Natural killer cell treated with Interleukin-12 subunit alpha and Interleukin-12 subunit beta and Interleukin-15 and Interleukin-18, amount 100 ng/mL, for 72 hours (primary cell): ENCODE data around the gene LDHA. TPM values are rescaled to one million over a fixed set of nuclear protein-coding genes. Genes with fewer than 3 reads are reported as not detected.
"Not testable (repeated sequence)": the region's sequence is repeated elsewhere in the genome, so short reads cannot be mapped to it uniquely, and the experiment has no call there.

Experiments used
- ATAC-seq, 2 donors: fragments of 150-1000 bp; cut with Tn5 transposase in 1 of 2; sonication (Bioruptor Pico), chemical (Tn5 transposase) in 1 of 2; 2 replicates each; pipeline ENCODE4 v1.10.0; 2021
- DNase-seq: peaks from one replicate; pipeline ENCODE4 v3.0.0; 2022; ENCODE audit warnings: low spot score
- H3K27ac Mint-ChIP-seq, 2 donors: 1 replicate in 1 of 2; 2 replicates in 1 of 2; pipeline ENCODE4 v1.8.0; 2022; ENCODE audit warnings: mixed read lengths in 2 of 2, mild to moderate bottlenecking in 1 of 2, moderate library complexity in 1 of 2
- H3K27me3 Mint-ChIP-seq, 2 donors: 1 replicate in 1 of 2; 2 replicates in 1 of 2; pipeline ENCODE4 v1.8.0; 2022; ENCODE audit warnings: mixed read lengths in 2 of 2
- H3K36me3 Mint-ChIP-seq: one replicate; pipeline ENCODE4 v1.8.0; 2022; ENCODE audit warnings: mixed read lengths
- H3K4me1 Mint-ChIP-seq, 2 donors: 1 replicate in 1 of 2; 2 replicates in 1 of 2; pipeline ENCODE4 v1.8.0; 2022; ENCODE audit warnings: low read depth in 2 of 2, mixed read lengths in 2 of 2, mild to moderate bottlenecking in 1 of 2
- H3K4me3 Mint-ChIP-seq: one replicate; pipeline ENCODE4 v1.8.0; 2022; ENCODE audit warnings: mixed read lengths
- H3K9me3 Mint-ChIP-seq: 2 replicates; pipeline ENCODE4 v1.8.0; 2022; ENCODE audit warnings: mixed read lengths
- total RNA-seq, 2 donors: library from RNA; stranded (reverse); gene quantifications; one replicate each; pipeline ENCODE4 v1.2.3, GENCODE V29; 2022

Gene LDHA
- total RNA-seq, 2 donors from 2014 or later, result 958 to 1,144 TPM

- not testable (repeated sequence) for ATAC-seq, DNase-seq, H3K4me1 Mint-ChIP-seq, H3K4me3 Mint-ChIP-seq, H3K27me3 Mint-ChIP-seq, H3K27ac Mint-ChIP-seq, H3K9me3 Mint-ChIP-seq
- H3K36me3 Mint-ChIP-seq, result peaks cover 25% of the 10 kb centered on the region
These were observed 13.0 kb downstream of the LDHA start for GRCh38 chr11:18407400-18407799.

- ATAC-seq (no peak), DNase-seq (no peak)
- Mint-ChIP-seq H3K27ac (no peak overlapping the region), H3K4me1 (peaks cover 6 to 10% of the 10 kb centered on the region in 2 donors), H3K4me3 (no peak overlapping the region), H3K36me3 (peaks cover 14% of the 10 kb centered on the region), H3K27me3 (no peaks in the 10 kb centered on the region), H3K9me3 (no peaks in the 10 kb centered on the region)
These were observed 14.4 kb downstream of the LDHA start for GRCh38 chr11:18408558-18409291.

GRCh38 chr11:18416459-18416858, 22.1 kb downstream of the LDHA start:
- H3K36me3 Mint-ChIP-seq, result no peaks in the 10 kb centered on the region
- peaks cover 0 to 4% of the 10 kb centered on the region in 2 donors for H3K4me1 Mint-ChIP-seq
- DNase-seq, result no peak
- no peak for ATAC-seq
- H3K4me3 Mint-ChIP-seq, result no peak overlapping the region
- peak overlapping the region in 1 of 2 donors; percentile 59 for H3K27ac Mint-ChIP-seq
- no peaks in the 10 kb centered on the region for H3K9me3 Mint-ChIP-seq
- no peaks in the 10 kb centered on the region for H3K27me3 Mint-ChIP-seq

GRCh38 chr11:18419040-18419439, 24.7 kb downstream of the LDHA start:
- ATAC-seq (no peak), DNase-seq (no peak)
- Mint-ChIP-seq H3K27ac (no peak overlapping the region), H3K27me3 (no peaks in the 10 kb centered on the region), H3K4me3 (no peak overlapping the region), H3K4me1 (no peaks in the 10 kb centered on the region), H3K36me3 (no peaks in the 10 kb centered on the region), H3K9me3 (no peaks in the 10 kb centered on the region)

- no peak overlapping the region for H3K4me3 Mint-ChIP-seq
- no peaks in the 10 kb centered on the region for H3K36me3 Mint-ChIP-seq
- no peaks in the 10 kb centered on the region for H3K4me1 Mint-ChIP-seq
- no peak overlapping the region for H3K27ac Mint-ChIP-seq
- DNase-seq, result no peak
- H3K27me3 Mint-ChIP-seq, result no peaks in the 10 kb centered on the region
- ATAC-seq, result no peak
- no peaks in the 10 kb centered on the region for H3K9me3 Mint-ChIP-seq
These were observed 25.7 kb downstream of the LDHA start for GRCh38 chr11:18420067-18420466.

GRCh38 chr11:18427240-18427639, 32.9 kb downstream of the LDHA start:
- H3K9me3 Mint-ChIP-seq, result no peaks in the 10 kb centered on the region
- no peaks in the 10 kb centered on the region for H3K36me3 Mint-ChIP-seq
- no peak for ATAC-seq
- no peak overlapping the region for H3K4me3 Mint-ChIP-seq
- no peak for DNase-seq
- H3K27ac Mint-ChIP-seq, result no peak overlapping the region
- peaks cover 0 to 5% of the 10 kb centered on the region in 2 donors for H3K4me1 Mint-ChIP-seq
- H3K27me3 Mint-ChIP-seq, result no peaks in the 10 kb centered on the region

GRCh38 chr11:18429332-18429731, 35.0 kb downstream of the LDHA start:
- no peak for DNase-seq
- no peaks in the 10 kb centered on the region for H3K27me3 Mint-ChIP-seq
- no peaks in the 10 kb centered on the region for H3K9me3 Mint-ChIP-seq
- H3K27ac Mint-ChIP-seq, result no peak overlapping the region
- no peaks in the 10 kb centered on the region for H3K36me3 Mint-ChIP-seq
- no peak for ATAC-seq
- H3K4me1 Mint-ChIP-seq, result peaks cover 0 to 5% of the 10 kb centered on the region in 2 donors
- H3K4me3 Mint-ChIP-seq, result no peak overlapping the region

GRCh38 chr11:18438691-18439090, 44.3 kb downstream of the LDHA start:
- peaks cover 4% of the 10 kb centered on the region for H3K36me3 Mint-ChIP-seq
- H3K4me1 Mint-ChIP-seq, result no peaks in the 10 kb centered on the region
- H3K4me3 Mint-ChIP-seq, result no peak overlapping the region
- DNase-seq, result no peak
- no peak for ATAC-seq
- no peak overlapping the region for H3K27ac Mint-ChIP-seq
- peaks cover 0 to 6% of the 10 kb centered on the region in 2 donors for H3K27me3 Mint-ChIP-seq
- no peaks in the 10 kb centered on the region for H3K9me3 Mint-ChIP-seq

- H3K9me3 Mint-ChIP-seq, result no peaks in the 10 kb centered on the region
- no peaks in the 10 kb centered on the region for H3K4me1 Mint-ChIP-seq
- peak in 1 of 2 donors; percentile 20 for ATAC-seq
- H3K4me3 Mint-ChIP-seq, result no peak overlapping the region
- no peak for DNase-seq
- H3K27ac Mint-ChIP-seq, result peak overlapping the region in 1 of 2 donors; percentile 56
- peaks cover 12 to 14% of the 10 kb centered on the region in 2 donors for H3K27me3 Mint-ChIP-seq
- no peaks in the 10 kb centered on the region for H3K36me3 Mint-ChIP-seq
These were observed 54.9 kb downstream of the LDHA start for GRCh38 chr11:18449251-18449650.

- H3K4me1 Mint-ChIP-seq, result peaks cover 0 to 2% of the 10 kb centered on the region in 2 donors
- no peak for ATAC-seq
- H3K4me3 Mint-ChIP-seq, result no peak overlapping the region
- no peaks in the 10 kb centered on the region for H3K9me3 Mint-ChIP-seq
- no peak for DNase-seq
- no peaks in the 10 kb centered on the region for H3K36me3 Mint-ChIP-seq
- peaks cover 0 to 5% of the 10 kb centered on the region in 2 donors for H3K27me3 Mint-ChIP-seq
- no peak overlapping the region for H3K27ac Mint-ChIP-seq
These were observed 58.6 kb downstream of the LDHA start for GRCh38 chr11:18452927-18453326.

- peaks cover 0 to 2% of the 10 kb centered on the region in 2 donors for H3K4me1 Mint-ChIP-seq
- no peaks in the 10 kb centered on the region for H3K9me3 Mint-ChIP-seq
- peak within 1 kb of the TSS; percentile 38 for H3K4me3 Mint-ChIP-seq
- no peak for DNase-seq
- peak; percentile 53 to 61 for ATAC-seq
- H3K27me3 Mint-ChIP-seq, result no peaks in the 10 kb centered on the region
- H3K27ac Mint-ChIP-seq, result no peak within 1 kb of the TSS
- H3K36me3 Mint-ChIP-seq, result no peaks in the 10 kb centered on the region
These were observed 61.5 kb downstream of the LDHA start, which contains the start of gene LDHAL6A for GRCh38 chr11:18455686-18456372. Gene LDHAL6A (plus strand): TSS chr11:18455856. CDS start chr11:18456681, 825 bp downstream.

- Mint-ChIP-seq H3K9me3 (no peaks in the 10 kb centered on the region), H3K27ac (no peak overlapping the region), H3K36me3 (no peaks in the 10 kb centered on the region), H3K27me3 (no peaks in the 10 kb centered on the region), H3K4me1 (peaks cover 0 to 2% of the 10 kb centered on the region in 2 donors), H3K4me3 (no peak overlapping the region)
- no peak for DNase-seq
- no peak for ATAC-seq
These were observed 63.1 kb downstream of the LDHA start for GRCh38 chr11:18457450-18457849.
